ENCODE measurements around the gene MDGA2.
A peak's percentile ranks its signal among the peaks of the same experiment; 100 is the strongest.
"Not testable (repeated sequence)": the region's sequence is repeated elsewhere in the genome, so short reads cannot be mapped to it uniquely, and the experiment has no call there.

MDGA2 gene

GRCh38 chr14:47211263-47211662 is 464.1 kb downstream of the MDGA2 start:
- no peak for DNase-seq

DNA sequence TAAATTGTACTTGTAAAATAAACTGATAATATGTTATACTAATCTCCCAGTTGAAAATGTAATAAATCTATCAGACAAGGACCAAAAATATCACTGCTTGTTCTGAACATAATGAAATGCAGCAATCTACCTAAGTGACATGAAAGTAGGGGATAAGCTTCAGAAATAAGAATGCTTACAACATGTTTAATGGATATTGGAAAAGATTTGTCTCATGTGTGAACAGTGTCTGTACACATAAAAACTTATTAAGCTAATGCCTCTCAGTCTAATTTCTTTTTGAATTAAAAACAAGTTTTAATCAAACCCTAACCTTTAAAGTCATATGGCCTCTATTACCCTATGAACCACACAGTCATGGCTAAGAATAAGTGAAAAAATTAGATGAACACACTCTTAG is 465.3 kb downstream of the MDGA2 start:
- no peak for DNase-seq

DNA sequence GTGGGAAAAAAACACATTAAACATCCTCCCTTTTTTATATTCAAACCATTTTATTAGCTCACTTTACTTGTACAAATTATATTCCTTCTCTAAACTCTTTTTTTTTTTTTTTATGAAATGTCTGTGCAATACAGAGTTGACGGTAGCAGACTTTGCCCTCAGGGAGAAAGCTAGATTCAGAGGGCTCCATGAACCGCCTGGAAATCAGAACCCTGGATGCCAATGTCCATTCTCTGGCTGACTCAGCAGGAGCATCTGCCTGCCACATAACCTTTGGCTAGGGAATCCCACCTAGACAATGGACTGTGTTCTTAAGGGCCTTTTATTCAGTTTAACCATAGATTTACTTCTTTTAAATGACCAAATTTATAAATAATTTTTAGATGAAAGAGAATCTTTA is 467.0 kb downstream of the MDGA2 start:
- DNase-seq = no peak

GRCh38 chr14:47207617-47208016 is 467.8 kb downstream of the MDGA2 start:
- DNase-seq = no peak

GRCh38 chr14:47200740-47201139 is 474.7 kb downstream of the MDGA2 start:
- DNase-seq = no peak

- DNase-seq = no peak
These were observed 479.8 kb downstream of the MDGA2 start for GRCh38 chr14:47195582-47195981.

DNA sequence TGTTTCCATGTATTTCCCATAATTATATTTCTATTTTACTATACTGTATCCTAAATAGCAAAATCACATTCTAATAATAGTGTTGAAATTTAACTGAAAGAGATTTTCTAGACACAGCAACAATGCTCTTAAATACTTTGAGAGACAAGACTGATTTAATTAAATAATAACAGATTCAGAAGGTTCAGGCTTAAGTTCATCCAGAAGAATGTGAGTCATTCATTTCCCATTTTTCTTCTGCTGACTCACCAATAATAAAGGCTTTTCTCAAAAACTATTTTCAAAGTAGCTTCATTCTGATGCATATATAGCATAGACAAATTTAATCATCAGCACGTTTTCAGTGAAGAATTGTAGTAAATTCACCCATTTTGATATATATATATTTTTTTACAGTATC is 481.4 kb downstream of the MDGA2 start:
- no peak for DNase-seq

- DNase-seq = not testable (repeated sequence)
These were observed 483.2 kb downstream of the MDGA2 start for GRCh38 chr14:47192203-47192602.

DNA sequence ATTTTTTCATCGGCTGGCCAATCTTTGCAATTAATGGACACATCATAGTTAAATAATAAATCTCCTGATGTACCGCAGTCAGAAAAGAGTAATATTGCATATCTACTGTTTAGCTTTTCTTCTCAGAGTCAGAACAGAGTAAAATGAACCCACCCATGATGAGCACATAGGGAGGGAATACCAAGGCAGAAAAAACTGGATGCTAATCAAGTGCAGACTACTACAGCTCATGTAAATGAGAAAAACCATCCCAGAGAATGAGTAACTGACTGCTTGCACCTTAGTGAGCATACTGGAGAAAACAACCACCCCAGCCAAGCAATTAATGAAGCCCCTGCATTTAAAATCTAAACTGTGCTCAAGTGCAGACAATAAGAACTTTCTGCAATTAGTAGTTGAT is 483.7 kb downstream of the MDGA2 start:
- DNase-seq = no peak

- DNase-seq = no peak
These were observed 485.4 kb downstream of the MDGA2 start for GRCh38 chr14:47189911-47190484.

DNA sequence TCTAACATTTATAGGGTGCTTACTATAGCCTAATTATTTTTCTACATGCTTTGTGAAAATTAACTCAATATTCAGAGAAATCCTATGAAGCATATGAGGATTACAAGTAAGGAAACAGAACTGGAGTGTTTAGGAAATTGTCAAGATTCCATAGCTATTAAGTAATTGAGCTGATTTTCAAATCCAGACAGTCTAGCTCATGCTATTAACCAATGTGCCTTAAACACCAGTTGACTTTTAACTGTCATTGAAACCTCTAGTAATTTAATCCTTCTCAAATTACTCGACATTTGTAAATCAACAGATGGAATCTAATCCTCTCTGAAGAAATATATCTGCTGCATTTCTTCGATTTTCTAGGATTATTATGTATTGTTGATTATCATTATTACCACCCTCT is 488.9 kb downstream of the MDGA2 start:
- DNase-seq = peak; percentile 3

DNA sequence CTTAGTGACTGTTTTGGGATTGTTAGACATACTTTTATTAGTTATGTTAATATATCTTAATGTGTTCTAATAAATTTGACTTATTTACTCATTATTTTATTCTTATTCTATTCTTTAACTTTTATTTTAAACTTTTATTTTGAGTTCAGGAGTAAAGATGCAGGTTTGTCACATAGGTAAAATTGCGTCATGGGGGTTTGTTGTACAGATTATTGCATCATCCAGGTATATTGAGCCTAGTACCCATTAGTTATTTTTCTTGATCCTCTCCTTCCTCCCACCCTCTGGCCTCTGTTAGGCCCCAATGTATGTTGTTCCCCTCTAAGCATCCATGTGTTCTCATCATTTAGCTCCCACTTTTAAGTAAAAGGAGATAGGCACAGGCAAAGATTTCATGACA is 495.5 kb downstream of the MDGA2 start:
- DNase-seq = no peak

- DNase-seq = not testable (repeated sequence)
These were observed 503.5 kb downstream of the MDGA2 start for GRCh38 chr14:47171896-47172295.

- DNase-seq = no peak
These were observed 508.0 kb downstream of the MDGA2 start for GRCh38 chr14:47167402-47167801.

DNA sequence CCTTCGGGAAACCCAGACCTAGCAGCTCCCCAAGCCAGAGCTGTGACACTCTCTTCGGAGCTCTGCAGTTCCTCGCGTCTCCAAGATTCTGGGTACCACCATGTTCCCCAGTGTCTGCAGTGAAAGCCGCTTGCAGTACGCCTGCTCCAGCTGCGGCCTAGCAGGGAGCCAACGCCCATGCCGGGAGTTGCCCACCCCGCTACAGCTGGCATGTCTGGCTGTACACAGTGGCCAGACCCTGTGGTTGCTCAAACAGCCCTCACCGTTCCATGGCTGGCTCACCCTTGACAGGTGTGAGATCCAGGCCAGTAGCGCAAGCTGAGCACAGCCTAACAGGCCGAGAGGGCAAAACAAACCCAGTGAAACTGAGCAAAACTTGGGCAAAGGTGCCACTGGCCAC is 520.0 kb downstream of the MDGA2 start:
- no peak for DNase-seq

DNA sequence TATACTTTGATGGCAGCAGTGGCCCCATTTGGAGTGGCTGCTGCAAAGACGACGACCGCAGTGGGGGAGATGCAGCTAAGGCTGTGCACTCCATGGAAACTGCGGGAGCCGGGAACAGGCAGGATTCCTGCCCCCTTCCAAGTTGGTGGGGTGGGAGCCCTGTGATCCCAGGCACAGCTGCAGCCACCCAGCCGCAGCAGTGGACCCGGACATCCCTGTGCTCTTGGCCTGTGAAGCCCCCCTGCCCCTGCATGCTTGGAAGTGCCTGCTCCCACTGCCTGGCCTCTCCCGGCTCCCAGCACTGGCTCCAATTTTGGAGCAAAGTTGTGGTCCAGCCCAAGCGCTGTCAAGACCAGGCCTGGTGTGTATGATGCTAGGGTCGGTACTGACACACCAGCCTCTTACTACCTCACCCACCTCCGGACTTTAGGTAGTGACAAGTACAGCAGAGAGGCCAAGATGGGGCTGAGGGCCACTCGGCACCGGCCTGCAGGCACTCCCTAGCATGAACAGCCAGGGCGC is 521.1 kb downstream of the MDGA2 start:
- no peak for DNase-seq

DNA sequence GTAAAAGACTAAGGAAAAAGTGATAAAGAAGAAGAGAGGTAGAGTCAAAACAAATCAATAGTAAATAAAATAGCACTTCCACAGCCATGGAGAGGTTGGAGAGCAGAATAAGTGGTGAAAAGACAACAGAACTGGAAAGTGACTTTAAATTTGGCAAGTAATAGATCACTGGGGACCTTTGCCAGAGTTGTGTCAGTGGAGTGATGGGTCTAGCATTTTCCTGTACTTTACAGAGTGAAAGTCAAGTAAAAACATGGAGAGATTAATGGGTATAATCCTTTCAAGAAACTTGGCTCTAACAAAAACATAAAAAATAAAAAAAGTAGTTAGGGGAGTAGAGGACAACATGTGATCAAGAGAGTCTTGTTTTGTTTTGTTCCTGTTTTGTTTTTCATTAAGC is 521.7 kb downstream of the MDGA2 start:
- no peak for DNase-seq

- DNase-seq = no peak
These were observed 525.1 kb downstream of the MDGA2 start for GRCh38 chr14:47150267-47150666.

GRCh38 chr14:47149326-47149725 is 526.1 kb downstream of the MDGA2 start:
- no peak for DNase-seq

- no peak for DNase-seq
These were observed 526.7 kb downstream of the MDGA2 start for GRCh38 chr14:47148686-47149085.

DNA sequence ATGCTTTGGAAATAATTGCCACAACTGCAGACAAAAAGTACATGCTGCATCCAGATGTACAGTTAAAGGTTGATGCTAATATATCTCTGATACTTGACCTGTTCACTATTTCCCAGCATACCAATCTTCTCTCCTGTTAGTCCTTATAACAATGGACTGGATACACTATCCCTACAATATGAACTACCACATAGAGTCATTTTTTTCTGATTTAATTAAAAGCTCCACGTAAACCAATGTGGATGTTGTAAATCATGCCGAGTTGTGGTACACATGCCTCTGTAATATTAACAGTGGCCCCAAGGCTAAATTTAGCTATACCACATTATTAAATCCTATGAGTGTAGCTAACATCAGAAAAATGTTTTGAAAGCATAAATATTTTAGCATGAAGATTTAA is 554.8 kb downstream of the MDGA2 start:
- no peak for DNase-seq

GRCh38 chr14:47103771-47104170 is 571.6 kb downstream of the MDGA2 start:
- no peak for DNase-seq

DNA sequence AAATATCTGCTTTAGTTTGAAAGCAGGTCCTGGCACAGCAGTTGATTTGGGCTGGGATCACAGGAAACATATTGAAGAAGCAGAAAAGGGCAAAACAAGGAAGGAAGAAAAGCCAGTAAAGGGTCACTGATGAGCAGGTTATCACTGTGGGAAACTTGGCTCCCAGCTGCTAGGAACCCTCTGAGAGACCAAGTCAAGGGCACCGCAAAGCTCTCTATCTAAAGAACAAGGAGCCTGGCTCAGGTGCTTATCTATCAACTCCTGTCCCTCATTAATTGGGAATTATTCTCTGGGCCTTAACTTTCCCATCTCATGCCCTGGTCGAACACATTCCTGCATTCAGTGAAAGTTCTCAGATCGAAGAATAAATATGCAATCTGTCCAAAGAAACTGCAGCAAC is 572.9 kb downstream of the MDGA2 start:
- DNase-seq = no peak

GRCh38 chr14:47085678-47086077 is 589.7 kb downstream of the MDGA2 start:
- no peak for DNase-seq

DNA sequence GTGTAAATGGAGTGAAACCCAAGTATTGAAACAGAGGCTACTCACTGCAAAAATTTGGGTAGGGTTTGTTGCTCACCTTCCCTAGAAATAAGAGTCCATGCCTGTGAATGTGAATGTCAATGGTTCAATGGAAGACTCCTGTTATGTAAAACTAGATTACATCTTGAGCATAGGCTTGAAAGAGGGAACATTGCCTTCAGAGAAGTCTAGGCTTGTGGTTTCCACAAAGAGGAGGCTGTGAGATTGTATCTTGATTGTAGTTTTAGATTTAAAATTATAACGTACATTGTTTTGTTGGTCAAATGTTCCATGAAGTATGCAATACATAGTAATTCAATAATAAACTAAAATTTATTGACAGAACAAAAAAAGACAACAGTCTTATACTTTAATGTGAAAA is 610.1 kb downstream of the MDGA2 start:
- no peak for DNase-seq

- DNase-seq = no peak
These were observed 615.4 kb downstream of the MDGA2 start for GRCh38 chr14:47060050-47060449.
